Tongue (tissue), 2 donors: ENCODE data around the gene VPREB1. TPM values are rescaled to one million over a fixed set of nuclear protein-coding genes. Genes with fewer than 3 reads are reported as not detected.
"Not testable (repeated sequence)": the region's sequence is repeated elsewhere in the genome, so short reads cannot be mapped to it uniquely, and the experiment has no call there.

Experiments used
- DNase-seq: peaks from one replicate; pipeline ENCODE4 v3.0.0-alpha.2; 2015
- total RNA-seq: library from RNA; depleted of rRNA; stranded (reverse); fragments of >200 nt; gene quantifications from one replicate; pipeline ENCODE4 v1.2.3, GENCODE V29; 2014

VPREB1 gene
- total RNA-seq, 1 donor from 2014 or later, result not detected

- no peak for DNase-seq
Measured at GRCh38 chr22:22246706-22247105, 2.1 kb downstream of the VPREB1 start.

GRCh38 chr22:22248878-22249277 is 4.3 kb downstream of the VPREB1 start:
- DNase-seq, result peak; percentile 14

- DNase-seq, result not testable (repeated sequence)
Measured at GRCh38 chr22:22250651-22251050, 6.1 kb downstream of the VPREB1 start.

GRCh38 chr22:22256133-22256532 is 11.5 kb downstream of the VPREB1 start:
- not testable (repeated sequence) for DNase-seq

- DNase-seq, result not testable (repeated sequence)
Measured at GRCh38 chr22:22258597-22259415, 14.2 kb downstream of the VPREB1 start.

GRCh38 chr22:22260169-22260568 is 15.6 kb downstream of the VPREB1 start:
- not testable (repeated sequence) for DNase-seq

- DNase-seq, result not testable (repeated sequence)
Measured at GRCh38 chr22:22260586-22260985, 16.0 kb downstream of the VPREB1 start.

GRCh38 chr22:22262332-22263074 is 17.9 kb downstream of the VPREB1 start:
- not testable (repeated sequence) for DNase-seq

- not testable (repeated sequence) for DNase-seq
Measured at GRCh38 chr22:22263823-22264222, 19.2 kb downstream of the VPREB1 start.

- DNase-seq, result not testable (repeated sequence)
Measured at GRCh38 chr22:22270036-22270676, 25.6 kb downstream of the VPREB1 start.

GRCh38 chr22:22277423-22277822 is 32.8 kb downstream of the VPREB1 start:
- not testable (repeated sequence) for DNase-seq

- DNase-seq, result not testable (repeated sequence)
Measured at GRCh38 chr22:22284962-22285756, 40.6 kb downstream of the VPREB1 start.

GRCh38 chr22:22286390-22287105 is 42.0 kb downstream of the VPREB1 start:
- not testable (repeated sequence) for DNase-seq

GRCh38 chr22:22287106-22287626 is 42.6 kb downstream of the VPREB1 start:
- DNase-seq, result not testable (repeated sequence)

- not testable (repeated sequence) for DNase-seq
Measured at GRCh38 chr22:22289666-22290065, 45.1 kb downstream of the VPREB1 start.

GRCh38 chr22:22291129-22291806 is 46.7 kb downstream of the VPREB1 start:
- DNase-seq, result not testable (repeated sequence)

GRCh38 chr22:22292656-22293055 is 48.1 kb downstream of the VPREB1 start:
- not testable (repeated sequence) for DNase-seq

GRCh38 chr22:22293436-22293835 is 48.9 kb downstream of the VPREB1 start:
- not testable (repeated sequence) for DNase-seq

GRCh38 chr22:22294641-22295040 is 50.1 kb downstream of the VPREB1 start:
- DNase-seq, result not testable (repeated sequence)
